Measurements from ENCODE around the gene XRCC1.
"Not testable (repeated sequence)": the region's sequence is repeated elsewhere in the genome, so short reads cannot be mapped to it uniquely, and the experiment has no call there.

XRCC1 gene

GRCh38 chr19:43546581-43546980, 28.7 kb downstream of the XRCC1 start:
- no peak for DNase-seq (ENCODE audit: low read depth in 1 of 2, low spot score in 1 of 2)

- DNase-seq (ENCODE audit: low read depth in 1 of 2, low spot score in 1 of 2) = no peak
Observed at GRCh38 chr19:43545981-43546380, 29.3 kb downstream of the XRCC1 start.

- DNase-seq (ENCODE audit: low read depth in 1 of 2, low spot score in 1 of 2) = no peak
Observed at GRCh38 chr19:43545276-43545675, 30.1 kb downstream of the XRCC1 start.

- DNase-seq (ENCODE audit: low read depth in 1 of 2, low spot score in 1 of 2) = no peak
Observed at GRCh38 chr19:43544077-43544476, 31.2 kb downstream of the XRCC1 start.

DNA sequence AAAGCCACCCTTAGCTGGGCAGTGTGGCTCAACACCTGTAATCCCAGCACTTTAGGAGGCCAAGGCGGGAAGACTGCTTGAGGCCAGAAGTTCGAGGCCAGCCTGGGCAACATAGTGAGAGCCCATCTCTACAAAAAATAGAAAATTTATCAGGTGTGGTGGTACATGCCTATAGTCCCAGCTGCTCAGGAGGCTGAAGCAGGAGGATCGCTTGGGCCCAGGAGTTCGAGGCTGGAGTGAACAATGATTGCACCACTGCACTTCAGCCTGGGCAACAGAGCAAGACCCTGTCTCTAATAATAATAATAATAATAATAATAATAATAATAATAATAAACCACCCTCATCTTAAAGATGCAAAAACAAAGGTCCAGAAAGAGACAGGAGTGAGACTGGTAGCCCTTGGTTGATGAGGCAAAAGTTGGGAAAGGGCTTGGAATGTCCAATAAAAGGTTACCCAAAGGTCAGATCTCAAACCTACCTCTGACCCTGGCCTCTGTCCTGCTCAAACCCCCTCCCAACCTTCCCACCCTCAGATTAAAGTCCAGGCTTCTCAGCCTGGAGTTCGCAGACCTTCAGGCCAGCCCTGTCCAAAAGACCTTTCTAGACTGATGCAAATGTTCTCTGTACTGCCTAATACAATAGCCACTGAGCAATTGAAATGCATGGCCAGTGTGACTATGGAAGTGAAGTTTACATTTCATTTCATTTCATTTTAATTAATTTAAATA, 33.2 kb downstream of the XRCC1 start:
- no peak for DNase-seq (ENCODE audit: low read depth in 1 of 2, low spot score in 1 of 2)

DNA sequence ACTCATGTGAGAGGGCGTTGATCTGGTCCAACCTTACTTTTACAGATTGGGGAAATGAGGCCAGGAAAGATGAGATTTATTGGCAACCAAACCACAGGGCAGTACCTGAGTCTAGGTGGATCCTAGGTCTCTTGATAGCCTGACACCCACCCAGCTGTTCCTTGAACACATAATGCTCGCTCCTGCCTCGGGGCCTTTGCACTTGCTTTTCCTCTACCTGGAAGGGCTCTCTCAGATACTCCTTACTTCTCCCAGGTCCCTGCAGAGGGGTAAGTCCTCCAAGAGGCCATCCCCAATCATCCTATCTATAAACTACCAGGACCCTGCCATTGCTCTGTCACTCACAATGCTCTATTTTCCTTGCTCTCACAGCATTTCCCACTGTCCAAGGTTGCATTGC, 34.9 kb downstream of the XRCC1 start:
- no peak for DNase-seq (ENCODE audit: low read depth in 1 of 2, low spot score in 1 of 2)

DNA sequence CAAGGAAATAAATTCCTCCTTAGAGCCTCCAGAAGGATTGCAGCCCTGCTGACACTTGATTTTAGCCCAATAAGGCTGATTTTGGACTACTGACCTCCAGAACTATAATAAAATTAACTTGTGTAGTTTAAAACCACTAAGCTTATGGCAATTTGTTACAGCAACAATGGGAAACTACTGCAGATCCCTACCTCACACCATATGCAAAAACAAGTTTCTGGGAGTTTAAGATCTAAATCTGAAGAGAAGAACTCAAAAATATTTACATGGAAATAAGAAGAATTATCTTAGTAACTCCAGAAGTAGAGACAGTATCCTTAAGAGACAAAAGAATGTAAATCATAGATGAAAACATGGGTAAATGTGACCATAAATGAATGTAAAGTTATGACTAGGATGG, 36.4 kb downstream of the XRCC1 start:
- DNase-seq (ENCODE audit: low read depth in 1 of 2, low spot score in 1 of 2) = no peak

DNA sequence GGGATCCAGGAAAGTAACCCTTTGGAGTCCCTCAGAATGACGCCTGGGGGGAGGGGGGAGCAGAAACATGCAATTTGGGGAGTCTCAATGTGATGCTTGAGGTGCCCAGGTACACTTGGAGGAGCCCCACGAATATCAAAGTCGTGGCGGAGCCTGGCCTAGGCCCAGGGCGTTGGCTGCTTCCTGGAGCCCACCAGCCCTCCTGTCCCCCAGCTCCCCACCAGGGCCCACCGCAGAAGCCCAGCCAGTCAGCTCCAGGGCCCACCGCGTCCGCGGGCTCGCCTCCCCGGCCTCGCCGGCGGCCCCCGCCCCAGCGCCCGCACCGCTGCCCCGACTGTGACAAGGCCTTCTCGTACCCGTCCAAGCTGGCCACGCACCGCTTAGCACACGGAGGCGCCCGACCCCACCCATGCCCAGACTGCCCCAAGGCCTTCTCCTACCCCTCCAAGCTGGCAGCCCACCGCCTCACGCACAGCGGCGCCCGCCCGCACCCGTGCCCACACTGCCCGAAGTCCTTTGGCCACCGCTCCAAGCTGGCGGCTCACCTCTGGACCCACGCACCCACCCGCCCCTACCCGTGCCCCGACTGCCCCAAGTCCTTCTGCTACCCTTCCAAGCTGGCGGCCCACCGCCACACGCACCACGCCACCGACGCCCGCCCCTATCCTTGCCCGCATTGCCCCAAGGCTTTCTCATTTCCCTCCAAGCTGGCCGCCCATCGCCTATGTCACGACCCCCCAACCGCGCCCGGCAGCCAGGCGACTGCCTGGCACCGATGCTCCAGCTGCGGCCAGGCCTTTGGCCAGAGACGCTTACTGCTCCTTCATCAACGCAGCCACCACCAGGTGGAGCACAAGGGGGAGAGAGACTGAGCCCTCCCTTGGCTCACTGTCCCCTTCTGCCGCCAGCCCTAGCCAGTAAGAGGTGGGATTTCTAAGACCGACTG, 40.2 kb downstream of the XRCC1 start:
- no peak for DNase-seq (ENCODE audit: low read depth in 1 of 2, low spot score in 1 of 2)

DNA sequence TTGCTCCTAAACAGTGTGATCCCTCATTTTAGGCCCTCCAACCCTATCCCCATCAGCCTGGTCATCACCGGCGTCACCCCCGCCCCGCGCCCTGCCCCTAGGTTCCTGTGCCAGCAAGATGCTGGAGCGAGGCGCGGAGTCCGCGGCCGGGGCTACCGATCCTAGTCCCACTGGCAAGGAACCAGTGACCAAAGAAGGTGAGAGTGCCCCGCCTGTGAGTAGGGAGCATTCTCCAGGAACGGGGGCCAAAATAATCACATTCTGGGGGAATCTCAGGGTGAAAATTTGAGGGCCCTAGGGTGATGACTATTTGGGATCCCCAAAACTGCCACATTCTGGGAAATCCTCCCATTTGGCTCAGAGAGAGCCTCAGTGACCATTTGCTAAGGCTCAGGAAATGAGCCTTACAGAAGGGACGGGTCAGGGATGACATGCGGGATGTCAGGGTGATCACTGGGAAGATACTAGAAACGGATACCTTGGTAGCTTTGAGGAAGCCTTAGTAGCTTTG, 41.0 kb downstream of the XRCC1 start:
- no peak for DNase-seq (ENCODE audit: low read depth in 1 of 2, low spot score in 1 of 2)

DNA sequence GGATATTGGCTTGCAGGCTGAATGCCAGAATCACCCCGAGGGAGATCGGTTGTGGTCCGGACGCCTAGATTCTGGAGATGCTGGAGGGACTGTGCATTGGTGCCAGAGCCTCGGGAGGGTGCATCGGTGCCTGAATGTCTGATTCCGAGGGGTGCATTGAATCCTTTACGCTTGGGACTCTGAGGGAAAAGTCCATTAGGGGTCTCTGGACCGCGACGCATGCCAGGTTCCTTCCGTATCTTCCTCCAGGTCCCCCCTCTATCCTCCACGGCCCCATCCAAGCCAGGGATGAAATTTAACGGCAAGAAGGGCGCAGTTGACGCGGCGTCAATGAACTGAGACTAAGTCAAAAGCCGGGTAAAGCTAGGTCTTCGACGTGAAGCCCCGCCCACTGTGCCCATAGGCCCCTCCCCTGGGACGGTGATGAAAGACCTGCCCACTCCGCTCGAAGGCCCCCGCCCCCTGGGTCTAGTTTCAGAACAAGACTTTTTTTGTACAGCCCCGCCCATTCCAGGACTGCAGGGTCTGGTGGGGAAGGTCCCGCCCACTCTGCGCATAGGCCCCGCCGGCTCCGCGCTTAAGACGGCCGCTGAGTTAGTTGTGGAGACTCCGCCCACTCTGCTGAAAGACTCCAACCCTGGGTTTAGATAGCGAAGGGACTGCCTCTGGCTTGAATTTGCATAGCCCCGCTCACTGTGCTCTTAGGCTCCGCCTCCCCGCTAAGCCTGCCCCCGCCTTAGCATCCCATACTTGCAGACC, 41.6 kb downstream of the XRCC1 start:
- peak; percentile 77 to 84 for DNase-seq (ENCODE audit: low read depth in 1 of 2, low spot score in 1 of 2)

DNA sequence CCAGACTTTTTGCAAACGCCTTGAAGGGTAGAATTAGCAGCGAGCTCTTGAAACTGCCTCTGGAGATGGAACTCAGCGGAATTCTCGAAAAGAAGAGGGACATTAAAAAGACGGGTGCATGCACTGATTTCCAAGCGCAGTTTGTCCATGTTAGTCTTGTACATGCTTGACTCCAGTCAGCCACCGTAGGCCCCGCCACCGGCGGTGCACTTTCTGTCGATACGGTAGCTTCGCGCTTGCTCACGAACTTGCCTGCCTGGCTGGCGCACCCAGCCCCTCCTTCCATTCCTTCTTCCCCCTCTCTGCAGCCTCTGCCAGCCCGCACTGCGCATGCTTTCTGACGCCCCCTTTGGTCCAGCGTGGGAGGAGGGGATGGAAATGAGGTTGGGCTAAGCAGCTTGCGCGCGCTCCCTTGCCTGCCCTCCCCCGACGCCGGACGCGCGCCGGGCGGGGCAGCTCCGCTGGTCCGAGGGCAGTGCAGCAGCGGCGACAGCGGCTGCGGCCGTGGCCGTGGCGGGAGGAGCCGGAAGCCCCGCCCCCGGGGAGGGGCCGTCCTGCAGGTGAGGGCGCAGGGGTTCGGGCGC, 42.3 kb downstream of the XRCC1 start, which contains the start of gene ZNF575:
TSS of gene ZNF575 (plus strand) at position 227 of the 584 bp plus-strand sequence. CDS start 1,235 bp downstream, outside the sequence.
- peak; percentile 56 to 77 for DNase-seq (ENCODE audit: low read depth in 1 of 2, low spot score in 1 of 2)

DNA sequence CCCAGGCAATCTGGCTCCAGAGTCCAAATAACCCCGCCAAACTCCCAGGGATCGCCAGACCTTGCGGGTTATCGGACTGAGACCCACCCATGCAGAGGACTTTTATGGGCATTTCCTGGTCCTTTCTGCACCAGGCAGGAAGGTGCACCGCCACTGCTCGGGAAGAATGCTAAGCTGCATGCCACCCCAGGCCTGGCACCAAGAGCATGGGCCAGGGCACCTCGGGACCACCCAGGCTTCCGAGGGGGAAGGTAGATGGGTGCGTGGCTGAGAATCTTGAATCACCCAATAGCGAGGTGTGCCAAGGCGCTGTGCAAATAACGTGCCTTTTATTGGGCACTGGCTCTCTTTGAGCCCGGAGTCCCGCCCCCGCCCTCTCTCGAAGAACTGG, 42.8 kb downstream of the XRCC1 start:
- no peak for DNase-seq (ENCODE audit: low read depth in 1 of 2, low spot score in 1 of 2)

- DNase-seq (ENCODE audit: low read depth in 1 of 2, low spot score in 1 of 2) = no peak
Observed at GRCh38 chr19:43527860-43528622, 47.3 kb downstream of the XRCC1 start.

DNA sequence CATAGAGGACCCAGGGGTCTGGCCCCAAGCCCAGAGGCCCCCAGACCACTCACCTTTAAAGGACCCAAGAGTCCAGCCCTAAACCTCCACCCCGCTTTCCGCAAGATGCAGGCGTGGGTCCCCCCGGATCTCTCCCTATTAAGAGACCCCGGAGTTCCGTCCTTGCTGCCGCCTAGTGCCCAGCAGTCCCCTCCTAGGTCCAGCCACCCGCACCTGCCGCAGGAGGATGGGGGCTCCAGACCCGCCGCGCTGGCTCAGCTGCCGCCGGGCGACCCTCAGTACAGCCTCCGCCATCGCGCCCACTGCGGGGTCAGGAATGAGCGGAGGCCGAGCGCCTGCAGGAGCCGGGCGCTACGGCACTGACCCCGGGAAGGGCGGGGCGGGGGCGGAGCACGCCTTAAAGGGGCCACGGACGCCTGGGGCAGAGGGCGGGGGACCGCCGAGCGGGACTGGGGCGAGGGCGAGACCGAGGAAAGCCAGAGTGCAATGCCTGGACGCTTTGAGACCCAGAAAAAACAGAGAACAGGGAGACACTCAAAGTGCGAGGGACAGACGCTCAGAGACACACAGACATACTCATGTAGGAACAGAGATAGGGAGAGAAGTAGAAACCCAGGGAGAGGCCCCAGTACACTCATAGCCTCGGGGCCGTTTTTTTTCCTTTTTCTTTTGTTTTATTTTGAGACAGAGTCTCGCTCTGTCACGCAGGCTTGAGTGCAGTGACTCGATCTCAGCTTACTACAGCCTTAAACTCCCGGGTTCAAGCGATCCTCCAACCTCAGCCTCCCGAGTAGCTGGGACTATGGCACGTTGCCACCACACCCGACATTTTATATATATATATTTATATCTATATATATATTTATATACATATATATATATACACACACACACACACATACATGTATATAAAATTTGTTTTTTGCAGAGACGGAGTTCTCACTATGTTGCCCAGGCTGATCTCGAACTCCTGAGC, 48.2 kb downstream of the XRCC1 start, which contains the start of gene ETHE1:
TSS of gene ETHE1 (minus strand) at position 318 of the 976 bp plus-strand sequence. CDS start at position 294, 24 bp downstream.
- peak; percentile 40 to 66 for DNase-seq (ENCODE audit: low read depth in 1 of 2, low spot score in 1 of 2)

DNA sequence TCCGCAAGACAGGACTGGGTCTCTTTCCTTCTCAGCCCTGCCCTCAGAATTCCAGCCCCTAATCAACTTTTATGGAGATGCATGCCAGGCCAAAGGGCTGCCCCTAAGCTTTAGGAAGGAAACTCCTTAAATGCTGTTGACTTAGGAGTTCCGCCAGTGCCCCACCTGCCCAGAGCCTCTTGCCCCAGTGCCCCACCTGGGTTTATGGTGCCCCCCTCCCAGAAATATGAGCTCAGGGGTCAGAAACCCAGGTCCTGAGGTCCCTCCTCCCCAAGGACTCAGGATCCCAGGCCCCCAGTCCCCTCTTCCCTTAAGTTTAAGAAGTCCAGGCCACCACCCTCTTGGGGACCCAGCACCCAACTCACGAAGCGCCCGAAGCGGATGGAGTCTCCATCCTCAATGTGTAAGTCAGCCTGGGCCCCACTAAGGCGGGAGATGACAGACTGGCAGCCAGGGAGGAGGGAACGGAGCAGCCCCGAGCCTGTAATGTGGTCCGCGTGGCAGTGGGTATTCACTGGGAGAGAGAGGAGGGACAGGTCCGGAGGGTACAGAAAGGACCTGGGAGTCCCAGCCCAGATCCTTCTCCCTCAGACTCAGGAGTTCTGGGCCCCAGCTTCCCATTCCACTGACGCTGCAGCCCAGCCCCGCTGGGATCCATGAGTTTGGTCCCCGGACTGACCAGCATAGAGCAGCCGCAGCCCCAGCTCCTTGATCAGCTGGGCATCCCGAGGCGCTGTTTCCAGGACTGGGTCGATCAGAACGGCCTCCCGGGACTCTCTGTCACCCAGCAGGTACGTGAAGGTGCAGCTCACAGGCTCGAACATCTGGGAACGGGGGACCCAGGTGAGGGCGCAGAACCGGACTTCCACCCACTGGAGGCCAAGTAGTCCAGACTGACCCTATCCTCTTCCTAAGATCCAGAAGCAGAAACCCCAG, 49.2 kb downstream of the XRCC1 start:
- DNase-seq (ENCODE audit: low read depth in 1 of 2, low spot score in 1 of 2) = no peak

DNA sequence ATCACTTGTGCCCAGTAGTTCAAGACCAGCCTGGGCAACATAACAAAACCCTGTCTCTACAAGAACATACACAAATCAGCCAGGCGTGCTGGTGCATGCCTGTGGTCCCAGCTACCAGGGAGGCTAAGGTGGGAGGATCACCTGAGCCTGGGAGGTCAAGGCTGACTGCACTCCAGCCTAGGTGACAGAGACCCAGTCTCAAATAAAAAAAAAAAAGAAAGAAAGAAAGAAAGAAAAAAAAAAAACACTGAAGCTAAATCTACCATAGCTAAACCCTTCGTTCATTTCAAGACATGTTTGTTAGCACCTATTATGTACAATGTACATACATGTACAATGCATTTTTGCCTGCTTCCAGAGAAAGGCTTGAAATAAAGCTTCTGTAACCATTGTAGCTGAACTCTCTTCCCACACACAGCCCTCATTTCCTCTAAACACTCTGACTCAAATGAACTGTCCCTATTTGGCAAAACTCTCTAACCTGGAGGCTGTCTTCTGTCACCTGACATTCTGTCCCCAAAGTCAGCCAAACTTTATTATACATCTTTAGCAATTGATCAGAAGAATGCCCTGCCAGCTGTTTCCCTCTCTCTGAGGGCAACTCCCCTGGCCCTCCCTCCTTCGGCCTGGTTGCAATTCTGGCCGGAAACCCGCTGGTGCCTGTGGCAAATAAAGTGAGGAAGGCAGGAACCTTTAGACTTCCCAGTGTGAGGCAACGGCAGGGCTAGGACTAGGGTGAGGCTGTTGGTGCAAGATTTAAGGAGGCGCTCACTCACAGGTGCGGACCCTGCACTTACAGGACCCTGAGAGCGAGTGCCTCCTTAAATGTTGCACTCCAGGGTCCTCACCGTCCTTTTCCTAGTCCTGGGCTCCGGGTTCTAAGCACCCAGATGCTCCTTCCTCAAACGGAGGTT, 50.1 kb downstream of the XRCC1 start:
- DNase-seq (ENCODE audit: low read depth in 1 of 2, low spot score in 1 of 2) = no peak

GRCh38 chr19:43523696-43524095, 51.6 kb downstream of the XRCC1 start:
- DNase-seq (ENCODE audit: low read depth in 1 of 2, low spot score in 1 of 2) = not testable (repeated sequence)
